Measurements from ENCODE around the gene DUSP8. TPM values are rescaled to one million over a fixed set of nuclear protein-coding genes. Genes with fewer than 3 reads are reported as not detected.
A peak's percentile ranks its signal among the peaks of the same experiment; 100 is the strongest.

The DUSP8 gene
- total RNA-seq, 1 donor from 2014 or later: 15.3 TPM

GRCh38 chr11:1534171-1534570 is 37.9 kb downstream of the DUSP8 start:
- Histone ChIP-seq H3K4me3 (no peak overlapping the region), H3K4me1 (peaks cover 85% of the 10 kb centered on the region), H3K36me3 (no peaks in the 10 kb centered on the region), H3K9me3 (replicated peaks) (no peaks in the 10 kb centered on the region), H3K27ac (replicated peaks) (peak overlapping the region; percentile 68), H3K27me3 (ENCODE audit: low read depth) (peaks cover 5% of the 10 kb centered on the region)
- no peak for DNase-seq
- TF ChIP-seq CTCF (IDR thresholded peaks at IDR 0.05; ENCODE audit: borderline replicate concordance): no peak
- intact Hi-C loops (cut with micrococcal nuclease): no loop called here

- intact Hi-C loops (cut with micrococcal nuclease): no loop called here
- H3K9me3 ChIP-seq (replicated peaks): no peaks in the 10 kb centered on the region
- no peak for TF ChIP-seq CTCF (IDR thresholded peaks at IDR 0.05; ENCODE audit: borderline replicate concordance)
- no peaks in the 10 kb centered on the region for H3K36me3 ChIP-seq
- H3K27ac ChIP-seq (replicated peaks): peak overlapping the region; percentile 86
- no peaks in the 10 kb centered on the region for H3K27me3 ChIP-seq (ENCODE audit: low read depth)
- DNase-seq: no peak
- peak overlapping the region; percentile 10 for H3K4me3 ChIP-seq
- peaks cover 93% of the 10 kb centered on the region for H3K4me1 ChIP-seq
Measured at GRCh38 chr11:1533342-1533725, 38.7 kb downstream of the DUSP8 start.

- Histone ChIP-seq H3K9me3 (replicated peaks) (no peaks in the 10 kb centered on the region), H3K27ac (replicated peaks) (peak overlapping the region; percentile 86), H3K4me1 (peaks cover 99% of the 10 kb centered on the region), H3K27me3 (ENCODE audit: low read depth) (no peaks in the 10 kb centered on the region), H3K36me3 (no peaks in the 10 kb centered on the region), H3K4me3 (peak overlapping the region; percentile 13)
- no peak for DNase-seq
- intact Hi-C loops (cut with micrococcal nuclease): no loop called here
- TF ChIP-seq CTCF (IDR thresholded peaks at IDR 0.05; ENCODE audit: borderline replicate concordance): no peak
Measured at GRCh38 chr11:1532606-1533341, 39.3 kb downstream of the DUSP8 start.

- no peaks in the 10 kb centered on the region for H3K36me3 ChIP-seq
- H3K4me3 ChIP-seq: peak overlapping the region; percentile 13
- TF ChIP-seq CTCF (IDR thresholded peaks at IDR 0.05; ENCODE audit: borderline replicate concordance): no peak
- DNase-seq: peak; percentile 77
- H3K27me3 ChIP-seq (ENCODE audit: low read depth): no peaks in the 10 kb centered on the region
- no peaks in the 10 kb centered on the region for H3K9me3 ChIP-seq (replicated peaks)
- intact Hi-C loops (cut with micrococcal nuclease): no loop called here
- H3K27ac ChIP-seq (replicated peaks): peak overlapping the region; percentile 86
- H3K4me1 ChIP-seq: peaks cover 100% of the 10 kb centered on the region
Measured at GRCh38 chr11:1532014-1532586, 40.0 kb downstream of the DUSP8 start.

GRCh38 chr11:1531449-1532013 is 40.5 kb downstream of the DUSP8 start:
- Histone ChIP-seq H3K4me1 (peaks cover 100% of the 10 kb centered on the region), H3K27ac (replicated peaks) (peak overlapping the region; percentile 86), H3K9me3 (replicated peaks) (no peaks in the 10 kb centered on the region), H3K36me3 (no peaks in the 10 kb centered on the region), H3K27me3 (ENCODE audit: low read depth) (no peaks in the 10 kb centered on the region), H3K4me3 (peak overlapping the region; percentile 13)
- no peak for TF ChIP-seq CTCF (IDR thresholded peaks at IDR 0.05; ENCODE audit: borderline replicate concordance)
- no peak for DNase-seq
- intact Hi-C loops (cut with micrococcal nuclease): no loop called here

All from left ventricle myocardium inferior (tissue), 1 donor.